Karpas-422 (cell line): ENCODE data around the gene IFI16. TPM values are rescaled to one million over a fixed set of nuclear protein-coding genes. Genes with fewer than 3 reads are reported as not detected.
"Not testable (repeated sequence)": the region's sequence is repeated elsewhere in the genome, so short reads cannot be mapped to it uniquely, and the experiment has no call there.

Experiments used
- DNase-seq: peaks from one replicate; pipeline ENCODE4 v3.0.0-alpha.2; 2015
- H2AFZ ChIP-seq: fragments of 200-600 bp; sonication (generic); 2 replicates; pipeline ENCODE4 v1.6.1; 2014; ENCODE audit warnings: antibody characterized with exemption, low read length, mixed read lengths
- H3K27ac ChIP-seq: fragments of 200-600 bp; sonication (generic); 2 replicates; pipeline ENCODE4 v1.5.1; 2014; ENCODE audit warnings: mild to moderate bottlenecking, low read length, moderate library complexity
- H3K27me3 ChIP-seq: fragments of 200-600 bp; sonication (generic); 2 replicates; pipeline ENCODE4 v1.6.1; 2014; ENCODE audit warnings: low read length, mixed read lengths
- H3K36me3 ChIP-seq: fragments of 200-600 bp; sonication (generic); 2 replicates; pipeline ENCODE4 v1.6.1; 2014; ENCODE audit warnings: low read length, mixed read lengths; ENCODE audit not compliant: insufficient read depth
- H3K4me1 ChIP-seq: fragments of 200-600 bp; sonication (generic); 2 replicates; pipeline ENCODE4 v1.6.1; 2014; ENCODE audit warnings: mild to moderate bottlenecking, low read length, mixed read lengths
- H3K4me2 ChIP-seq: fragments of 200-600 bp; sonication (generic); 2 replicates; pipeline ENCODE4 v1.6.1; 2014; ENCODE audit warnings: low read length, low read depth, mild to moderate bottlenecking; ENCODE audit not compliant: poor library complexity, severe bottlenecking
- H3K4me3 ChIP-seq: fragments of 200-600 bp; sonication (generic); 2 replicates; pipeline ENCODE4 v1.5.1; 2014; ENCODE audit warnings: mild to moderate bottlenecking, antibody characterized with exemption, low read length, mixed read lengths
- H3K79me2 ChIP-seq: fragments of 200-600 bp; sonication (generic); 2 replicates; pipeline ENCODE4 v1.6.1; 2014; ENCODE audit warnings: mild to moderate bottlenecking, low read length, mixed read lengths
- H3K9ac ChIP-seq: fragments of 200-600 bp; sonication (generic); 2 replicates; pipeline ENCODE4 v1.6.0; 2014; ENCODE audit warnings: low read length
- H3K9me2 ChIP-seq: fragments of 200-600 bp; sonication (generic), shearing (Covaris generic); replicated peaks from 2 replicates; pipeline ENCODE4 v1.6.0; 2014; ENCODE audit warnings: mild to moderate bottlenecking, low read length, moderate library complexity; ENCODE audit not compliant: insufficient read depth
- H3K9me3 ChIP-seq: fragments of 300-700, 200-600 bp; sonication (generic); 2 replicates; pipeline ENCODE4 v1.6.1; 2014; ENCODE audit warnings: low read length, mixed read lengths
- H4K20me1 ChIP-seq: fragments of 200-600 bp; sonication (generic); 2 replicates; pipeline ENCODE4 v1.6.1; 2014; ENCODE audit warnings: mild to moderate bottlenecking, antibody characterized with exemption, low read length, low read depth; ENCODE audit not compliant: insufficient read depth
- total RNA-seq: library from RNA; depleted of rRNA; stranded (reverse); fragments of >200 nt; shearing (Covaris generic); gene quantifications from 2 replicates; pipeline ENCODE4 v1.2.3, GENCODE V29; 2014; ENCODE audit warnings: low replicate concordance; rRNA removed

IFI16 gene
- total RNA-seq, 1 experiment from 2014 or later, result 36.3 TPM

DNA sequence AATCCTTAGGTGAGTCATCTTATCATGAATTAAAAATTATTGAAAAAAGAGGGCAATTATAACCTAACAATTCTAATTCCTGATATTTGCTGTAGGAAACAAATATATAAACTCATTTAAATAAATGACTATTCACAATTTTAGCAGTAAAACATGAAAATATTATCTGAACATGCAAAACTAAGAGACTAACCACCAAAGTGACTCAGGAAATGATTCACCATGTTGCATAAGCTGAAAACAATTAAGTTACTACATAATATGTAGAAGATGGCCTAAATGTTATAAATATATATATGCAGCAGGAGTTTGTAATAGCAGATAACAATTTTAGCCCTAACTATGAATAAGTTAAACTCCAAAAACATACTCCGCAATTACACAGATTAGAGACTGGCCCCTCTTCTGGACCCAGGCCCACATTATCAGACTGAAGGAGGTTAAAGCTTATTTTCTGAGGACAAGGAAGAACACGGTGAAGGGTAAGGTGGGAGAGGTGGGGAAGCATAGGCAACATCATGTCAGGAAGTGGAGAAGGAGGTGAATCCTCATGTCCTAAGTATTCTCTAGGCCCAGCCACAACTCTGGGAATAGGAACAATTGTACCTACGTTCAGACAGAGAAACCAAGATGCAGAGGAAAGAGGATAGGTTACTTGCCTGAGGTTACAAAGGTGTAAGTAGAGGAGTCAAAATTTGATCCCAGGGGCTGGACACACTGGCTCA is 82.5 kb downstream of the IFI16 start:
- Histone ChIP-seq H3K27ac (no peak overlapping the region), H3K27me3 (no peaks in the 10 kb centered on the region), H3K9ac (no peak overlapping the region), H3K4me1 (peaks cover 13% of the 10 kb centered on the region), H3K79me2 (no peaks in the 10 kb centered on the region), H3K36me3 (no peaks in the 10 kb centered on the region), H2AFZ (no peak overlapping the region), H3K4me3 (no peak overlapping the region), H4K20me1 (no peaks in the 10 kb centered on the region), H3K4me2 (no peak overlapping the region), H3K9me3 (no peaks in the 10 kb centered on the region), H3K9me2 (no peaks in the 10 kb centered on the region)
- DNase-seq, result no peak

DNA sequence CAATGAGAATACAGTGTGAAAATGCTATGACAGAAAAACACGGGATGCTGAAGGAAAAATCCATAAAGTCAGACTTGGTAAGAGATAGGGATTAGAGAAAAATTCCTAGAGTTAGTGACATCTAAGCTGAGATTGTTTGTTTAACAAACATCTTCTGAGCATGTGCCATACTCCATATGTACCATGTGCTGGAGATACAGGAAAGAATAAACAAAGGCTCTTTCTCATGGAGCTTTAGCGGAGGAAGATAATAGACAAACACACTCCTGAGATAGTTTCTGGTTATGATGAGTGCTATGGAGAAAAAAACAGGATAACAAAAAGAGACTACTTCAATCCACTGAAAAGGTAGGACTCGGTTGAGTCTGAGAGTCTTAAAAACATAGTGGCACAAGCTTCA is 88.9 kb downstream of the IFI16 start:
- Histone ChIP-seq H3K36me3 (no peaks in the 10 kb centered on the region), H3K27me3 (no peaks in the 10 kb centered on the region), H3K9me2 (no peaks in the 10 kb centered on the region), H3K9ac (no peak overlapping the region), H3K4me1 (no peaks in the 10 kb centered on the region), H3K79me2 (no peaks in the 10 kb centered on the region), H3K4me3 (no peak overlapping the region), H3K4me2 (no peak overlapping the region), H4K20me1 (no peaks in the 10 kb centered on the region), H3K27ac (no peak overlapping the region), H3K9me3 (no peaks in the 10 kb centered on the region), H2AFZ (no peak overlapping the region)
- no peak for DNase-seq

DNA sequence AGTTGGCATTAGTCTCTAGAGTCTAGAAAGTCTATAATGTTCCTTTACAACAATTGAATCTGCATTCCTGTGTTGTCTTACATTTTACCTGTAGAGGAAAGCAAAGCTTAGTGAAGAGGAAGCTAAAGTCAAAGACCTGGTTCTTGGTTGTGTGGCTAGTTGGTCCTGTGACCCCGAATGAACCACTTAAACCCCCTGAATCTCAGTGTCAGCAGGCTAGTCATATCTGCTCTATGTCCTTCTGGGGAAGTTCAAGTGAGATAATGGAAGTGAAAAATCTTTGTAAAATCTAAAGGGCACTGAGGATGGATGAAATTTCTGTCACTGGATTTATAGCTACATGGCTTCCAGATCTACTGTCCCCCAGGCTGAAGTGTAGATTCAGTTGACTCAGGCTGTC is 90.9 kb downstream of the IFI16 start:
- Histone ChIP-seq H3K4me3 (no peak overlapping the region), H3K4me1 (no peaks in the 10 kb centered on the region), H3K79me2 (no peaks in the 10 kb centered on the region), H3K36me3 (no peaks in the 10 kb centered on the region), H4K20me1 (no peaks in the 10 kb centered on the region), H3K9ac (no peak overlapping the region), H3K9me2 (no peaks in the 10 kb centered on the region), H3K27me3 (no peaks in the 10 kb centered on the region), H3K27ac (no peak overlapping the region), H3K9me3 (no peaks in the 10 kb centered on the region), H3K4me2 (no peak overlapping the region), H2AFZ (no peak overlapping the region)
- no peak for DNase-seq

DNA sequence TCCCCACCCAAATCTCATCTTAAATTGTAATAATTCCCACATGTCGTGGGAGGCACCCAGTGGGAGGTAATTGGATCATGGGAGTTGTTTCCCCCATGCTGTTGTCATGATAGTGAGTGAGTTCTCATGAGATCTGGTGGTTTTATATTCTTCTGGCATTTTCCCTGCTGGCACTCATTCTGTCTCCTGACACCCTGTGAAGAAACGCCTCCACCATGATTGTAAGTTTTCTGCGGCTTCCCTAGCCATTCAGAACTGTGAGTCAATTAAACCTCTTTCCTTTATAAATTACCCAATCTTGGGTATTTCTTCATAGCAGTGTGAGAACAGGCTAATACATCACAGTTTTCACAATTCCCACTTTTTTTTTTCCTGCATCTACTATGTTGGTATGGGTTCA is 93.3 kb downstream of the IFI16 start:
- H3K9me2 ChIP-seq, result not testable (repeated sequence)

More for the DNA sequence above, 93.3 kb downstream of the IFI16 start:
- H2AFZ ChIP-seq, H3K79me2 ChIP-seq, H3K36me3 ChIP-seq, DNase-seq, H3K27ac ChIP-seq, H3K4me1 ChIP-seq, H3K9me3 ChIP-seq, H3K9ac ChIP-seq, H4K20me1 ChIP-seq, H3K4me2 ChIP-seq, H3K27me3 ChIP-seq, H3K4me3 ChIP-seq: not testable (repeated sequence)

Other genes starting within 250 kb of the IFI16 start
- gene OR6N1, start 237.7 kb upstream of the IFI16 start, total RNA-seq, result not detected in 2 replicates
- not detected in 2 replicates for gene OR6N2, start 228.7 kb upstream of the IFI16 start, total RNA-seq
- gene MNDA, start 178.6 kb upstream of the IFI16 start, total RNA-seq, result not detected in 2 replicates
- not detected in 2 replicates for gene PYHIN1, start 78.4 kb upstream of the IFI16 start, total RNA-seq
- gene AIM2, start 66.9 kb downstream of the IFI16 start, total RNA-seq, result 1.7 and 2.1 TPM in 2 replicates
- not detected in 2 replicates for gene CADM3, start 161.7 kb downstream of the IFI16 start, total RNA-seq
- not detected in 2 replicates for gene ACKR1, start 195.0 kb downstream of the IFI16 start, total RNA-seq